ENCODE results near the gene SFT2D1. TPM values are rescaled to one million over a fixed set of nuclear protein-coding genes. Genes with fewer than 3 reads are reported as not detected.

The SFT2D1 gene
- total and polyA plus RNA-seq, 9 of the 15 experiments (the other 6 are each of a cell fraction or from before 2014, with no cell fraction given): 54.4 to 140 (median 74.6) TPM

DNA sequence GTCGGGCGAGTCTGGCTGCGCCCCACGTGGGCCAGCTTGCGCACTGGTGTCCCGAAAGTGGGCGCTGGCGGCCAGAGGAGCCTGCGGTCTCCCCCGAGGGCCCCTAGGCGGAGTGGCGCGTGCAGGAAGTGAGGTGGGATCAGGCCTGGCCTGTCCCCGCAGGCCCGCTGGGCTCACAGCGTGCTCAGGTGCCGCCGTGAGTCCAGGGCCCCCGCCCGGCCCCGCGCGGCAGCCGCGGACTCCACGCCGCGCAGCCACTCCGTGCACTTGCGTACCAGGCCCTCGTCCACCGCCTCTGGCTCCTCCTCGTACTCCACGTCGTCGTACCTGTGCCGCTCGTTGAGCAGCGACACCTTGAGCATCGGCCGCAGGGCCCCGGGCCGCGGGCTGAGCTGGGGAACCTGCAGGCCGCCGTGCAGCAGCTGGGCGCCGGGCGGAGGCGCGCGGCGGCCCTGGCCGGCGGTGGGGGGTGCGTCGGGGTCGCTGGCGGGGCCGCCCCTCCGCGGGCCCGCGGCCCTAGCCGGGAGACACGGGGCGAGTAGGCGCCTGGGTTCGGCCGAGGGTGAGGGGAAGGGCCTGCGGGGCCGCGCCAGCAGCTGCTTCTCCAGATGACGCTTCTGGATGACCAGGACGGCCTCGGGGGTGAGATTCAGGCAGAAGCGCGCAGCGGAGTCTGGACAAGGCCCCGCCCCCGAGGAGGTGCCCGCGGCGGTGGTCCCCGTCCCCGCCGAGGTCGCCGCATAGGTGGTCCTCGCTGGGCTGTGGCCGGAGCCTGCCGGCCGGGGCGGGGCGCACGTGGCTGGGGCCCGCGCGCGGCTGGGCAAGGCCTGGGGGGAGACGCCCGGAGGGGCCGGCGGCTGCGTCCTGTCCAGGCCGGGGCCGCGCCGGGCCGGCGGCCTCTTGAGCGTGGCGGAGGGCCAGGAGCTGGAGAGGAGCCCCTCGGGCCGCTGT is 35.0 kb downstream of the SFT2D1 start:
- DNase-seq (ENCODE audit: extremely low read depth in 1 of 4, low spot score in 3 of 4): no peak
- Histone ChIP-seq H3K4me2 (ENCODE audit: insufficient read depth, low read length) (no peak overlapping the region), H3K27ac (ENCODE audit: extremely low read depth, low read depth, low read length) (no peak overlapping the region), H3K4me1 (replicated peaks in 1 of 2; ENCODE audit: control insufficient read depth in 2 of 2, insufficient read depth in 2 of 2, low read length in 2 of 2) (peaks cover 0 to 8% of the 10 kb centered on the region in 2 experiments; a peak in 2 of 5 replicates), H2AFZ (ENCODE audit: low read depth, low read length) (no peak overlapping the region), H3K9me3 (replicated peaks; ENCODE audit: control insufficient read depth, insufficient read depth, low read depth, low read length) (no peaks in the 10 kb centered on the region), H3K79me2 (ENCODE audit: control insufficient read depth, insufficient read depth, low read length) (no peaks in the 10 kb centered on the region), H3K9ac (ENCODE audit: insufficient read depth in 1 of 2, low read depth in 2 of 2, low read length in 2 of 2) (no peak overlapping the region), H3K36me3 (ENCODE audit: control insufficient read depth, insufficient read depth, low read length) (no peaks in the 10 kb centered on the region), H3K27me3 (ENCODE audit: control insufficient read depth in 2 of 2, insufficient read depth in 2 of 2, low read length in 2 of 2) (peaks cover 34 to 52% of the 10 kb centered on the region in 2 experiments), H4K20me1 (replicated peaks; ENCODE audit: control insufficient read depth, insufficient read depth, low read length) (no peaks in the 10 kb centered on the region), H3K4me3 (no peak overlapping the region), H3K9me1 (ENCODE audit: control insufficient read depth, insufficient read depth, low read length) (no peaks in the 10 kb centered on the region)
- no peak for ATAC-seq
- TF ChIP-seq TBL1XR1 (IDR thresholded peaks at IDR 0.05; ENCODE audit: low read length in 2 of 2) (no peak), ARHGAP35 (IDR thresholded peaks at IDR 0.05; ENCODE audit: partially characterized antibody) (no peak), NFE2 (IDR thresholded peaks at IDR 0.05; ENCODE audit: low read depth) (no peak), CEBPG (CRISPR knock-in tag; IDR thresholded peaks at IDR 0.05) (no peak), CEBPG (tag; conservative IDR thresholded peaks at IDR 0.05 in 1 of 2, IDR thresholded peaks at IDR 0.05 in 1 of 2) (no peak)
- 49% methylated on average over 40 of the region's 115 CpGs for WGBS (ENCODE audit: insufficient coverage, low coverage, missing lambda C conversion rate)
- no TSS peak for BruUV-seq (replicated peaks)
- in situ Hi-C loops (cut with MboI) (no loop called here), intact Hi-C loops (cut with micrococcal nuclease) (no loop called here)
- FAIRE-seq: no peak
- POLR2A ChIA-PET: no interaction called here
- CTCF ChIA-PET (ENCODE audit: low intra/inter-chr PET ratio): no interaction called here
